ENCODE results near the gene DRC7. TPM values are rescaled to one million over a fixed set of nuclear protein-coding genes. Genes with fewer than 3 reads are reported as not detected.

The DRC7 gene
- total RNA-seq, 1 experiment from 2014 or later: 0.85 TPM

DNA sequence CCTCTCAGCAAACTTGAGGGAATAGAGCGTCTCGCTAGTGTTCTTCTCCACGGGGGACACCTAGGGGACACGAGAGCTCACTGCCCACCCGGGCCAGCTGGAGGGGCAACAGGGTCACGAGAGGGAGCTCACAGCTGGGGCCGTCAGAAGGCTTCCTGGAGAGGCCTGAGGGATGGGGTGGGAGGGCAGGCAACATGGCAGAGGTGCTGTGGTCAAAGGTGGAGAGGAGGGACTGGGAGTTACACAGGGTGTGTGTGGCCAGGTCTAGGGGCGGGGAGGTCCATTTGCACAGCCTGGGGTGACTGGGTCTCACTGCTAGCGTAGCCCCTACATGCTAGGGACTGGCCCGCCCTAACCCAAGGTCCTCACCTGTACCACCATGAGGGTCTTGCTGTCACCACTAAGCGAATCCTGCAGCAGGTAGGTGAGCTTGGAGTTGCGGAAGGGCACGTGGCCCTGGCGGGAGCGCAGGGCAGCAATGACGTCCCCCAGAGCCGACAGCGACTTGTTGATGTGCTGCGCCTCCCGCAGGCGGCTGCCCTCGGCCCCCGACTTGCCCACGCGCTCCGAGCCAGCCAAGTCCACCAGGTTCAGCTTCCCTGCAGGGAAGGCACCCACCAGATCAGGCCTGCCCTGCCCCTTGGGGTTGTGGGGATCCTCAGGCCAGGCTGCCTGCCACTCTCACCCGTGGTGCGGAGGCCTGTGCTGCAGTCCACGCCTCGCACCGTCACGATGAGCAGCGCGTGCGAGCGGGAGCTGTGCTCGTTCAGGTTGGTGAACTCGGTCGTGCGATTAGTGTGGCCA is 66.0 kb downstream of the DRC7 start:
- POLR2A ChIA-PET (ENCODE audit: unreplicated experiment): no interaction called here
- H3K4me1 ChIP-seq (replicated peaks; ENCODE audit: insufficient read depth): peaks cover 32% of the 10 kb centered on the region
- no peak overlapping the region for H3K4me3 ChIP-seq
- peaks cover 12% of the 10 kb centered on the region; the same call in 1 of the 2 replicates for H3F3A ChIP-seq (ENCODE audit: insufficient read depth, low read depth)
- DNase-seq: no peak
- intact Hi-C loops (cut with micrococcal nuclease; ENCODE audit: unreplicated experiment): no loop called here
- no peaks in the 10 kb centered on the region; the same call in 1 of the 2 replicates for H3K36me3 ChIP-seq (ENCODE audit: low read depth)
- H3K9me2 ChIP-seq (ENCODE audit: insufficient read depth): no peaks in the 10 kb centered on the region
- BruUV-seq (replicated peaks): no TSS peak
- peak overlapping the region; percentile 15; the same call in 1 of the 2 replicates for H3K4me2 ChIP-seq
- peaks cover 5% of the 10 kb centered on the region; the same call in 1 of the 2 replicates for H4K20me1 ChIP-seq (ENCODE audit: insufficient read depth)
- no peaks in the 10 kb centered on the region for H3K9me3 ChIP-seq (ENCODE audit: insufficient read depth, low read depth)
- CTCF ChIA-PET: interaction anchor here (0.5 kb wide), 2 partner anchors 15 to 184 kb away, joined by 3 read pairs; no protein-coding TSS in a partner anchor
- no peak overlapping the region for H3K27ac ChIP-seq
- H3K27me3 ChIP-seq (ENCODE audit: insufficient read depth, low read depth): no peaks in the 10 kb centered on the region
- H2AFZ ChIP-seq: no peak overlapping the region
- TF ChIP-seq, protein P1, sequence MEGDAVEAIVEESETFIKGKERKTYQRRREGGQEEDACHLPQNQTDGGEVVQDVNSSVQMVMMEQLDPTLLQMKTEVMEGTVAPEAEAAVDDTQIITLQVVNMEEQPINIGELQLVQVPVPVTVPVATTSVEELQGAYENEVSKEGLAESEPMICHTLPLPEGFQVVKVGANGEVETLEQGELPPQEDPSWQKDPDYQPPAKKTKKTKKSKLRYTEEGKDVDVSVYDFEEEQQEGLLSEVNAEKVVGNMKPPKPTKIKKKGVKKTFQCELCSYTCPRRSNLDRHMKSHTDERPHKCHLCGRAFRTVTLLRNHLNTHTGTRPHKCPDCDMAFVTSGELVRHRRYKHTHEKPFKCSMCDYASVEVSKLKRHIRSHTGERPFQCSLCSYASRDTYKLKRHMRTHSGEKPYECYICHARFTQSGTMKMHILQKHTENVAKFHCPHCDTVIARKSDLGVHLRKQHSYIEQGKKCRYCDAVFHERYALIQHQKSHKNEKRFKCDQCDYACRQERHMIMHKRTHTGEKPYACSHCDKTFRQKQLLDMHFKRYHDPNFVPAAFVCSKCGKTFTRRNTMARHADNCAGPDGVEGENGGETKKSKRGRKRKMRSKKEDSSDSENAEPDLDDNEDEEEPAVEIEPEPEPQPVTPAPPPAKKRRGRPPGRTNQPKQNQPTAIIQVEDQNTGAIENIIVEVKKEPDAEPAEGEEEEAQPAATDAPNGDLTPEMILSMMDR (conservative IDR thresholded peaks at IDR 0.05): no peak
- no peak for TF ChIP-seq EZH2 (IDR thresholded peaks at IDR 0.05; ENCODE audit: low read depth)
- H3K79me2 ChIP-seq (ENCODE audit: low read depth): no peaks in the 10 kb centered on the region

DNA sequence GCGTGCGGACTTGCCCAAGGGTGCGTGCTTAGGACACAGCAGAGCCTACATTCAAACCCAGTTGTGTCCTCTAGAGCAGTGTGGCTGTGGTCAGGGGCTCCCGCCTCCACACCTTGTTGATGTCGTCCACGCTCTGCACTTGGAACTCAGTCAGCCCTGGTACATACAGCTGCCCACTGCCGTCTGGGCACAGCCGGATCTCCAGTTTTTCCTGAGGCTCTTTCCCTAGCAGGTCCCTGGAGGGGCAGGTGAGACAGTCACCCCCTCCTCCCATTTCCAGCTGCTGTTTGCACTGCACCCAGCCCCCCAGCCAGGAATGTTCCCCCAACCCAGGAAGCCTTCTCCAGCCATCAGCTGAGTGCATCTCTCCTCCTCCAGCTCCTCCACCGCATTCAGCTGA is 66.7 kb downstream of the DRC7 start:
- Histone ChIP-seq H3K36me3 (ENCODE audit: low read depth) (no peaks in the 10 kb centered on the region; the same call in 1 of the 2 replicates), H3K4me2 (no peak overlapping the region), H3F3A (ENCODE audit: insufficient read depth, low read depth) (peaks cover 12% of the 10 kb centered on the region; the same call in 1 of the 2 replicates), H3K4me1 (replicated peaks; ENCODE audit: insufficient read depth) (peaks cover 32% of the 10 kb centered on the region), H3K9me2 (ENCODE audit: insufficient read depth) (no peaks in the 10 kb centered on the region), H3K27ac (no peak overlapping the region), H3K79me2 (ENCODE audit: low read depth) (no peaks in the 10 kb centered on the region), H4K20me1 (ENCODE audit: insufficient read depth) (peaks cover 5% of the 10 kb centered on the region; the same call in 1 of the 2 replicates), H3K27me3 (ENCODE audit: insufficient read depth, low read depth) (no peaks in the 10 kb centered on the region), H3K4me3 (no peak overlapping the region), H2AFZ (no peak overlapping the region), H3K9me3 (ENCODE audit: insufficient read depth, low read depth) (no peaks in the 10 kb centered on the region)
- ChIA-PET CTCF (interaction anchor here (0.5 kb wide), 1 partner anchor 183 kb away, joined by 3 read pairs; no protein-coding TSS in a partner anchor), POLR2A (ENCODE audit: unreplicated experiment) (no interaction called here)
- no peak for DNase-seq
- intact Hi-C loops (cut with micrococcal nuclease; ENCODE audit: unreplicated experiment): no loop called here
- TF ChIP-seq EZH2 (IDR thresholded peaks at IDR 0.05; ENCODE audit: low read depth): no peak
- BruUV-seq (replicated peaks): no TSS peak

DNA sequence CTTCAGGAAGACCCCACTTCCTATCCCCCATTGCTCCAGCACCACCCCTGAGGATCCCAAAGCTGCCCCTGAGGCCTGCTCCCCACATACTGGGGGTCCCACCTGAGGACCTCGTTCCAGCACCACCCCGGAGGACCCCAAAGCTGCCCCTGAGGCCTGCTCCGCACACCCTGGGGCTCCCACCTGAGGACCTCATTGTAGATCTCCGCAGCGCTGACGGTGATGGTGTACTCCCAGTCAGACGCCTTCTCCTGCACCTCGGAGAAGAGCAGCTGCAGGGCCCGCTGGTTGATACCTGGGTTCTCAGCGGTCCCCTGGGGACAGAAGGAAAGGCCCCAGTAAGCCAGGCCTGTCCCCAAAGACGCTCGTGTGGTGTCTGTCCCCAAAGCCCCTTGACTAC is 67.4 kb downstream of the DRC7 start:
- Histone ChIP-seq H3K79me2 (ENCODE audit: low read depth) (no peaks in the 10 kb centered on the region), H3K4me1 (replicated peaks; ENCODE audit: insufficient read depth) (peaks cover 32% of the 10 kb centered on the region), H3F3A (ENCODE audit: insufficient read depth, low read depth) (peaks cover 12% of the 10 kb centered on the region; the same call in 1 of the 2 replicates), H3K9me2 (ENCODE audit: insufficient read depth) (no peaks in the 10 kb centered on the region), H3K27ac (no peak overlapping the region), H3K4me2 (no peak overlapping the region), H3K27me3 (ENCODE audit: insufficient read depth, low read depth) (no peaks in the 10 kb centered on the region), H3K9me3 (ENCODE audit: insufficient read depth, low read depth) (no peaks in the 10 kb centered on the region), H4K20me1 (ENCODE audit: insufficient read depth) (peaks cover 1% of the 10 kb centered on the region; the same call in 1 of the 2 replicates), H3K36me3 (ENCODE audit: low read depth) (no peaks in the 10 kb centered on the region; the same call in 1 of the 2 replicates), H2AFZ (no peak overlapping the region), H3K4me3 (no peak overlapping the region)
- DNase-seq: no peak
- CTCF ChIA-PET: no interaction called here
- POLR2A ChIA-PET (ENCODE audit: unreplicated experiment): no interaction called here
- intact Hi-C loops (cut with micrococcal nuclease; ENCODE audit: unreplicated experiment): no loop called here
- TF ChIP-seq, protein P1 (conservative IDR thresholded peaks at IDR 0.05): no peak
- no peak for TF ChIP-seq EZH2 (IDR thresholded peaks at IDR 0.05; ENCODE audit: low read depth)
- no TSS peak for BruUV-seq (replicated peaks)
